ENCODE data around the gene FNDC3B. TPM values are rescaled to one million over a fixed set of nuclear protein-coding genes. Genes with fewer than 3 reads are reported as not detected.

FNDC3B gene
- total and polyA plus RNA-seq, 9 of the 15 experiments (the other 6 are each of a cell fraction or from before 2014, with no cell fraction given) = 7.0 to 35.8 (median 16.2) TPM

GRCh38 chr3:172065527-172065926 is 26.1 kb downstream of the FNDC3B start (continued):
- peak in 1 of 2 experiments; percentile 62; a peak in 2 of 4 replicates for TF ChIP-seq HDAC1 (IDR thresholded peaks at IDR 0.05)
- peak; percentile 93 for TF ChIP-seq SMARCA4 (IDR thresholded peaks at IDR 0.05)
- TF ChIP-seq CBFA2T2 (conservative IDR thresholded peaks at IDR 0.05) = peak; percentile 68
- TF ChIP-seq FOXM1 (IDR thresholded peaks at IDR 0.05; ENCODE audit: low read depth) = peak; percentile 87
- no peak for TF ChIP-seq FOXM1 (CRISPR knock-in tag; IDR thresholded peaks at IDR 0.05; ENCODE audit: low read depth)
- TF ChIP-seq ZKSCAN1 (IDR thresholded peaks at IDR 0.05; ENCODE audit: low read depth, low read length) = peak; percentile 62; the same call in 1 of the 2 replicates
- TF ChIP-seq DPF2 (IDR thresholded peaks at IDR 0.05) = peak; percentile 94
- TF ChIP-seq ARID1B (IDR thresholded peaks at IDR 0.05) = peak; percentile 93
- TF ChIP-seq FOXK2 (conservative IDR thresholded peaks at IDR 0.05 in 1 of 2, IDR thresholded peaks at IDR 0.05 in 1 of 2; ENCODE audit: low read depth in 2 of 2) = peak; percentile 76 to 80; a peak in 3 of 4 replicates
- no peak for TF ChIP-seq DDX20 (tag; IDR thresholded peaks at IDR 0.05; ENCODE audit: low read depth)
- peak; percentile 88 for TF ChIP-seq EP300 (IDR thresholded peaks at IDR 0.05; ENCODE audit: low read length)
- TF ChIP-seq POLR2AphosphoS5 (IDR thresholded peaks at IDR 0.05; ENCODE audit: control insufficient read depth, insufficient read depth, low read depth, low read length) = peak; percentile 64
- no peak for TF ChIP-seq ZBTB17 (CRISPR knock-in tag; IDR thresholded peaks at IDR 0.05)
- peak; percentile 79 for TF ChIP-seq LEF1 (IDR thresholded peaks at IDR 0.05)
- TF ChIP-seq MNT (conservative IDR thresholded peaks at IDR 0.05) = peak; percentile 53 to 71; a peak in 3 of 4 replicates
